Smooth muscle cell of the pulmonary artery (primary cell): ENCODE data around the gene FAF2. TPM values are rescaled to one million over a fixed set of nuclear protein-coding genes. Genes with fewer than 3 reads are reported as not detected.

Experiments
- total RNA-seq: library from RNA; depleted of rRNA; stranded (reverse); fragments of >200 nt; gene quantifications from 2 replicates; pipeline ENCODE4 v1.2.3, GENCODE V29; 2014

FAF2 gene, protein sequence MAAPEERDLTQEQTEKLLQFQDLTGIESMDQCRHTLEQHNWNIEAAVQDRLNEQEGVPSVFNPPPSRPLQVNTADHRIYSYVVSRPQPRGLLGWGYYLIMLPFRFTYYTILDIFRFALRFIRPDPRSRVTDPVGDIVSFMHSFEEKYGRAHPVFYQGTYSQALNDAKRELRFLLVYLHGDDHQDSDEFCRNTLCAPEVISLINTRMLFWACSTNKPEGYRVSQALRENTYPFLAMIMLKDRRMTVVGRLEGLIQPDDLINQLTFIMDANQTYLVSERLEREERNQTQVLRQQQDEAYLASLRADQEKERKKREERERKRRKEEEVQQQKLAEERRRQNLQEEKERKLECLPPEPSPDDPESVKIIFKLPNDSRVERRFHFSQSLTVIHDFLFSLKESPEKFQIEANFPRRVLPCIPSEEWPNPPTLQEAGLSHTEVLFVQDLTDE
- 42.4 and 51.3 TPM in 2 replicates for total RNA-seq

GRCh38 chr5:176447978-176448608, at the start of gene FAF2:
TSS of gene FAF2 (plus strand) at chr5:176448385. CDS start at chr5:176448408, 23 bp downstream.

DNA sequence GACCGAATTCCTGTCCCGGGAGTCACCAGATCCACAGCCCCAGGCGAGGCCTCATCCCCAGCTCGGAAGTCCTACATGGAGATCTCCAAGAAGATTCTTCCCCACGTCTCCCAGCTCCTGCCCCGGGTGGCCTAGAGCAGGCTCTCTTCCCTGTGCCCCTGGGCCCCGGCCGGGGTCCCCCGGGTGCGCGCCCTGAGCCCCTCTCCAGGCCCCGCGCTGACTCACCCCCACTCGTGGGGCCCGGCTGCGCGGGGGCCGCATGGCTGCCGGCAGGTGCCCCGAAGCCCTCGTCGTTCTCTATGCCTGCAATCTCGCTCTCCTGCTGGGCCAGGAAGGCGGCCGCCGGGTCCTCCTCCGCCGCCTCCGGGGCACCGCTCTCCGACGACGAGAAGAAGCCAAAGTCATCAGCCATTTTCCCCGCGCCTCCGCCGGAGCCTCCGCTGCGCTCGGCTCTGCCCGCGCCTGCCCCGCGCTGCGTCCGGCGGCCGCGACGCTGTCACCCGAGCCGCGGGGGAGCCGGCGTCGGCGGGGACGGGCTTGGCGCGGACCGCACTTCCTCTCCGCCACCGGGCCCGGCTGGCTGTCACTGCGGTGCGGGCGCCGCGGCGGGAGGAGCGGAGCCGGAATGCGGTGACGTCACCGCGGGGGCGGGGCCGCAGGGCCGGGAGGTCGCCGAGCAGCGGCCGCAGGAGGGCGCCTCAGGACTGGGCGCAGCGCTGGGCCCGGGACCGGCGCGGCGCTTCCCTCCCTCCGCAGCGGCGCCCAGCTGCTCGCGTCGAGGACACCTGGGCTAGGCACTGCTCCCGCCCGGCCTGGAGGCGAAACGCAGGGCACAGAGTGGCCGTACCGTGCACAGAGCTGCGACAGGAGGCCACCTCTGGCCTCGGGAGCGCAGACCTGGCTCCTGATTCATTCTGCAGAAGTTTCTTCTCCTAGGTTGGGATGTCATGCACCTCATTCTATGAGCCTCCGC, 31.9 kb upstream of the FAF2 start, which contains the start of gene CLTB:
CLTB (minus strand) TSS at position 588 of the 973 bp plus-strand sequence; CDS start at position 412, 176 bp downstream.

DNA sequence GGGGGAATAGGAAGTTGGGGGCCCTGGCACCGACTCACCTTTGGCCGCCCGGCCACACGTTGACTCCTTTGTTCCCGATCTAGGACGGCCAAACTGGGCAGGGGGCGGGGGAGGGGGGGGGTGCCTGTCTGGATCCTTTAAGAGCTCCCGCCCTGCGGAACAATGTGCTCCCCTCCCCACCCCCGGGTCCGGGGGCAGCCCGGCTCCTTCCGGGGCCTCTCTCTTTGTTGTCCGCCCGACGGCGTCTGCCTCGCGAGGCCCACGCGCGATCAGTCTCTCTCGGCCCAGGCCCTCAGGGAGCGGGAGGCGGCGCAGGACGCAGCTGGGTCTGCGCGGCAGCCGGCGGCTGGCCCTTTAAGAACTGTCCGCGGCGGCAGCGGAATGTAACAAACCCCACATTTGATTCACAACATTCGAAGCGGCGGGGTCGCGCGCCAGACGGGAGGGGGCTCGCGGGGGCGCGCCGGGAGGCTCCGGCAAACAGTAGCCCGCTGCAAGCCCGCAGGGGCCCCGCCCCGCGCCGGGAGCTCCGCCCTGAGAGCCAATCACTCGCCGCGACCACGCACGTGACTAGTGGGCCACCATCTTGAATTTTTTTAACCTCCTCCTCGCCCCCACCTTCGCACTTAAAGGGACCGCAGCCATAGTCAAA, 88.8 kb downstream of the FAF2 start, which contains the start of gene RNF44:
RNF44 (minus strand) TSS at position 501 of the 652 bp plus-strand sequence. CDS start 4,930 bp downstream, outside the sequence.

DNA sequence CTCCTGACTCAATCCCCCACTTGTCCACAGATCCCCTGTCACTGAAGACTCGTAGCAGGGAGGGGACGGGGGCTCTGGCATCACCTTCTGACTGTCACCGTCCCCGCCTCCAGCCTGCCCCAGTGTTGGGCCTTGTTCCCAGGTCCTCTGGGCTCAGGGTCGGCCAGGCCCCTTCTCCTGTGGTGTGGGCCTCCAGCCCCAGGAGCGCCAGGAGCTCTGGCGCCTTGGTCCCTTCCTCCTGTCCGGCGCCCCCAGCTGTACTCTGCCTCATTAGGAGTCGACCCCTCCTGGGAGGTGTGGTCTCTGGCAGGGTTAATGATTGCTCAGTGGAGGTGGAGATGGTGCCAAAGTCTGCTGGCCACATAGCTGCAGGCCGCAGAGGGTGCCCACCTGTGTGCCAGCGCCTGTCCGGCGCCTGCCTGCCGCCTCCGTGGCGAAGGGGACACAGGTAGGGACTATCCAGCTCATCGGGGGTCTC, 100.8 kb downstream of the FAF2 start, which contains the start of gene CDHR2:
CDHR2 (plus strand) TSS at position 376 of the 478 bp plus-strand sequence. CDS start 16,011 bp downstream, outside the sequence.

Other genes with a start within 250 kb of the FAF2 start
- gene SIMC1, start 210.0 kb upstream of the FAF2 start, total RNA-seq, result 6.2 and 6.8 TPM in 2 replicates
- gene KIAA1191, start 86.6 kb upstream of the FAF2 start, total RNA-seq, result 138 and 142 TPM in 2 replicates
- 30.0 and 37.4 TPM in 2 replicates for gene ARL10, start 82.9 kb upstream of the FAF2 start, total RNA-seq
- 4.8 and 10.4 TPM in 2 replicates for gene NOP16, start 59.8 kb upstream of the FAF2 start, total RNA-seq
- 41.9 and 44.1 TPM in 2 replicates for gene HIGD2A, start 59.6 kb upstream of the FAF2 start, total RNA-seq
- gene CLTB, start 31.8 kb upstream of the FAF2 start, total RNA-seq, result 65.7 and 72.3 TPM in 2 replicates
- 2.9 and 6.2 TPM in 2 replicates for gene RNF44, start 89.0 kb downstream of the FAF2 start, total RNA-seq
- gene CDHR2, start 101.0 kb downstream of the FAF2 start, total RNA-seq, result 0.17 TPM in 1 of 2 replicates, not detected in the other
- gene GPRIN1, start 161.8 kb downstream of the FAF2 start, total RNA-seq, result 2.1 and 2.9 TPM in 2 replicates
- not detected in 2 replicates for gene SNCB, start 182.1 kb downstream of the FAF2 start, total RNA-seq
- gene EIF4E1B, start 182.3 kb downstream of the FAF2 start, total RNA-seq, result not detected in 2 replicates
- gene TSPAN17, start 199.1 kb downstream of the FAF2 start, total RNA-seq, result 35.8 and 40.4 TPM in 2 replicates